Endothelial cell of umbilical vein (primary cell): ENCODE measurements around the gene NKX6-2. TPM values are rescaled to one million over a fixed set of nuclear protein-coding genes. Genes with fewer than 3 reads are reported as not detected.

Experiments
- BruUV-seq: library from RNA; stranded (reverse); fragments of 400-500 nt; replicated peaks from 2 replicates; lab custom pipeline; 2021; lab: Mats Ljungman, UMichigan
- CTCF ChIA-PET: fragments of 300-600, 350-600 bp; sonication (Branson Sonifier 250); formaldehyde crosslinking; loops from one replicate; lab custom pipeline; 2021; ENCODE audit warnings: antibody characterized with exemption, inconsistent platforms; lab: Charles Lee
- POLR2A ChIA-PET: fragments of 300-600, 350-600 bp; sonication (Branson Sonifier 250); formaldehyde crosslinking; loops from one replicate; lab custom pipeline; 2021; ENCODE audit warnings: antibody characterized with exemption, inconsistent platforms; lab: Charles Lee
- DNase-seq: peaks from one replicate; pipeline ENCODE4 v3.0.0-alpha.2; 2011; ENCODE audit warnings: low read depth, low spot score
- FAIRE-seq: peaks from 2 replicates; lab custom pipeline; 2011; peaks lifted over from hg19 to GRCh38; lab: Jason Lieb, UNC
- H2AFZ ChIP-seq: 2 replicates; pipeline ENCODE4 v1.6.0; 2012; ENCODE audit warnings: low read depth, low read length, control low read depth, inconsistent platforms
- H3K27ac ChIP-seq: 2 replicates; pipeline ENCODE4 v1.5.1; 2011; ENCODE audit warnings: low read depth, mild to moderate bottlenecking, control low read depth, low read length, moderate library complexity; ENCODE audit not compliant: insufficient read depth
- H3K27me3 ChIP-seq, 2 experiments: 2 replicates each; pipeline versions ENCODE4 v1.6.0 to v1.6.1; 2011; ENCODE audit warnings: low read length in 2 of 2, mixed read lengths in 1 of 2; ENCODE audit not compliant: control insufficient read depth in 2 of 2, insufficient read depth in 2 of 2
- H3K36me3 ChIP-seq, 2 experiments: 2 replicates in 1 of 2; 3 replicates in 1 of 2; pipeline ENCODE4 v1.5.1; 2011; ENCODE audit warnings: low read length in 2 of 2, mild to moderate bottlenecking in 1 of 2, moderate library complexity in 1 of 2; ENCODE audit not compliant: control insufficient read depth in 2 of 2, insufficient read depth in 2 of 2; ENCODE audit errors: extremely low read depth in 1 of 2
- H3K4me1 ChIP-seq: 3 replicates; pipeline ENCODE4 v1.5.1; 2011; ENCODE audit warnings: mild to moderate bottlenecking, low read length; ENCODE audit not compliant: control insufficient read depth, insufficient read depth; ENCODE audit errors: extremely low read depth
- H3K4me2 ChIP-seq: 2 replicates; pipeline ENCODE4 v1.6.1; 2011; ENCODE audit warnings: low read length, control low read depth, mixed read lengths; ENCODE audit not compliant: insufficient read depth
- H3K4me3 ChIP-seq, 3 experiments: fragments of 200-600 bp in 1 of 3; sonication (generic), shearing (Covaris generic) in 1 of 3; replicated peaks in 1 of 3; 2 replicates each; pipeline ENCODE4 v1.5.1; 2011 to 2016; ENCODE audit warnings: control low read depth in 3 of 3, low read length in 3 of 3, mild to moderate bottlenecking in 2 of 3, inconsistent platforms in 1 of 3, low read depth in 1 of 3, moderate library complexity in 1 of 3; ENCODE audit not compliant: insufficient read depth in 1 of 3
- H3K79me2 ChIP-seq: 2 replicates; pipeline ENCODE4 v1.6.0; 2012; ENCODE audit warnings: low read length, inconsistent platforms; ENCODE audit not compliant: control insufficient read depth, insufficient read depth
- H3K9ac ChIP-seq: replicated peaks from 2 replicates; pipeline ENCODE3; 2011; ENCODE audit warnings: low read length, control low read depth; ENCODE audit not compliant: insufficient read depth; ENCODE audit errors: extremely low read depth
- H3K9me1 ChIP-seq: replicated peaks from 3 replicates; pipeline ENCODE4 v1.6.0; 2011; ENCODE audit warnings: mild to moderate bottlenecking, low read length; ENCODE audit not compliant: control insufficient read depth, insufficient read depth; ENCODE audit errors: extremely low read depth
- H3K9me3 ChIP-seq: replicated peaks from 2 replicates; pipeline ENCODE4 v1.5.1; 2012; ENCODE audit warnings: low read length, inconsistent platforms; ENCODE audit not compliant: control insufficient read depth, insufficient read depth
- H4K20me1 ChIP-seq: replicated peaks from 2 replicates; pipeline ENCODE3; 2011; ENCODE audit warnings: mild to moderate bottlenecking, low read length; ENCODE audit not compliant: control insufficient read depth, insufficient read depth; ENCODE audit errors: extremely low read depth
- EZH2 ChIP-seq: IDR thresholded peaks from 2 replicates; pipeline ENCODE4 v1.6.1; 2012; ENCODE audit warnings: borderline replicate concordance, low read depth, mild to moderate bottlenecking, moderate library complexity, low read length, inconsistent platforms; ENCODE audit not compliant: severe bottlenecking
- FOS ChIP-seq: IDR thresholded peaks from 2 replicates; pipeline ENCODE4 v1.6.1; 2011; ENCODE audit warnings: mild to moderate bottlenecking, low read length, moderate library complexity, borderline replicate concordance; ENCODE audit not compliant: insufficient read depth
- GATA2 ChIP-seq: IDR thresholded peaks from 2 replicates; pipeline ENCODE4 v1.7.0; 2011; ENCODE audit warnings: low read depth, mild to moderate bottlenecking, moderate library complexity, mixed read lengths, low read length; ENCODE audit not compliant: insufficient read length, insufficient read depth
- JUN ChIP-seq: IDR thresholded peaks from 2 replicates; pipeline ENCODE4 v1.6.1; 2011; ENCODE audit warnings: borderline replicate concordance, low read depth; ENCODE audit not compliant: insufficient read length, insufficient read depth
- MYC ChIP-seq: IDR thresholded peaks from one replicate; pipeline ENCODE4 v1.6.1; 2011; ENCODE audit warnings: mild to moderate bottlenecking, low read depth, low read length
- POLR2A ChIP-seq: IDR thresholded peaks from 2 replicates; pipeline ENCODE4 v1.6.1; 2012; ENCODE audit warnings: low read depth, mild to moderate bottlenecking, control low read depth, low read length
- POLR2AphosphoS5 ChIP-seq: IDR thresholded peaks from 2 replicates; pipeline ENCODE4 v1.6.1; 2012; ENCODE audit warnings: low read depth, mild to moderate bottlenecking, control low read depth, low read length, moderate library complexity; ENCODE audit not compliant: insufficient read depth
- dilution Hi-C: fragments of 300-500 bp; cut with MboI; formaldehyde crosslinking; loops from one replicate; pipeline ENCODE4 v1.15.0; 2019; ENCODE audit warnings: low sequenced_read_pairs; ENCODE audit not compliant: extremely low pct_ligation_motif_present
- intact Hi-C: fragments of 100-400 bp; cut with micrococcal nuclease; formaldehyde crosslinking; loops from one replicate; pipeline ENCODE4 v1.10.0; 2022
- polyA plus RNA-seq, 4 experiments: library from polyadenylated mRNA; depleted of rRNA in 3 of 4; stranded (reverse) in 3 of 4; unstranded in 1 of 4; fragments of >200 nt; gene quantifications; 2 replicates each; pipeline versions ENCODE4 v1.2.1 to v1.2.3, GENCODE V29; 2011 to 2012; ENCODE audit warnings: missing spikeins in 1 of 4
- total RNA-seq: library from RNA; stranded (reverse); gene quantifications from 2 replicates; pipeline ENCODE4 v1.2.3, GENCODE V29; 2021
- TF ChIP-seq, protein P1 (sequence below), 2 donors: IDR thresholded peaks; 1 replicate in 1 of 2; 2 replicates in 1 of 2; pipeline ENCODE4 v1.5.1; 2011; ENCODE audit warnings: low read length in 2 of 2, mild to moderate bottlenecking in 2 of 2, moderate library complexity in 2 of 2, control low read depth in 1 of 2, inconsistent platforms in 1 of 2, low read depth in 1 of 2; ENCODE audit not compliant: insufficient read depth in 1 of 2; ENCODE audit errors: extremely low read depth in 1 of 2
- TF ChIP-seq, protein P2 (sequence below): IDR thresholded peaks from 2 replicates; pipeline ENCODE4 v1.6.1; 2011; ENCODE audit not compliant: insufficient read depth, insufficient read length

NKX6-2 gene
- total and polyA plus RNA-seq, 2 donors (not counting 3 experiments of a cell fraction or from before 2014, with no cell fraction given), result not detected

DNA sequence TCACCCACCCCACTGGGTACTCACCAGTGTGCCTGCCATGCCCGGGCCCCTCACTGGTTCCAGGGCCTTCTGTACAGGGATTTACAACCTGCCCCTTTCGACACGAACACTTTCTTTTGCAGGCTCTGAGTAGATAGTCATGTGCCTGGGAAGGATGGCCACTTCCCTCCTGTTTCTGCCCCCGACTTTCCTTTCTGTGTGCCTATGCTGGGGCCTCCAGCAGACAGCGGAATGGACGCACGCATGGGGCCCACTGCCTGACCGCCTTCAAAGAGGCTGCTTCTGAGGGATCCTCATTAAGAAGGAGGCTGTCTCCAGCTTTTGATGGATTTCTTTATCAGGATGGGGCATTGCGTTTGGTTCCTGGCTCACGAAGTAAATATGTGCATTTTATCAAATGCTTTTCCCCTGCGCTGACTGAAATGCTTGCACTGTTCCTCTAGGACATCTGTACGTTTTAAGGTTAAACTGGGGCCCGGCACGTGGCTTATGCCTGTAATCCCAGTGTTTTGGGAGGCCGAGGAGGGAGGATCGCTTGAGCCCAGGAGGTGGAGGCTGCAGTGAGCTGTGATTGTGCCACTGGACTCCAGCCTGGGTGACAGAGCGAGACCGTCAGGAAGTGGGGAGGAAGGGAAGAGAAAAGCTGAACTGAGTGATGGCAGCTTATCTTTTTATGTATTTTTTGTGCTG is 29.4 kb upstream of the NKX6-2 start:
- POLR2A ChIA-PET, result no interaction called here
- DNase-seq (no peak), FAIRE-seq (no peak)
- TF ChIP-seq, protein P1, sequence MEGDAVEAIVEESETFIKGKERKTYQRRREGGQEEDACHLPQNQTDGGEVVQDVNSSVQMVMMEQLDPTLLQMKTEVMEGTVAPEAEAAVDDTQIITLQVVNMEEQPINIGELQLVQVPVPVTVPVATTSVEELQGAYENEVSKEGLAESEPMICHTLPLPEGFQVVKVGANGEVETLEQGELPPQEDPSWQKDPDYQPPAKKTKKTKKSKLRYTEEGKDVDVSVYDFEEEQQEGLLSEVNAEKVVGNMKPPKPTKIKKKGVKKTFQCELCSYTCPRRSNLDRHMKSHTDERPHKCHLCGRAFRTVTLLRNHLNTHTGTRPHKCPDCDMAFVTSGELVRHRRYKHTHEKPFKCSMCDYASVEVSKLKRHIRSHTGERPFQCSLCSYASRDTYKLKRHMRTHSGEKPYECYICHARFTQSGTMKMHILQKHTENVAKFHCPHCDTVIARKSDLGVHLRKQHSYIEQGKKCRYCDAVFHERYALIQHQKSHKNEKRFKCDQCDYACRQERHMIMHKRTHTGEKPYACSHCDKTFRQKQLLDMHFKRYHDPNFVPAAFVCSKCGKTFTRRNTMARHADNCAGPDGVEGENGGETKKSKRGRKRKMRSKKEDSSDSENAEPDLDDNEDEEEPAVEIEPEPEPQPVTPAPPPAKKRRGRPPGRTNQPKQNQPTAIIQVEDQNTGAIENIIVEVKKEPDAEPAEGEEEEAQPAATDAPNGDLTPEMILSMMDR (IDR thresholded peaks at IDR 0.05; ENCODE audit: extremely low read depth in 1 of 2, insufficient read depth in 1 of 2, low read depth in 1 of 2, low read length in 2 of 2), result no peak
- no peak for TF ChIP-seq GATA2
- no peak for TF ChIP-seq JUN
- TF ChIP-seq MYC, result no peak
- Histone ChIP-seq H3K79me2 (no peaks in the 10 kb centered on the region), H3K36me3 (no peaks in the 10 kb centered on the region), H3K9me1 (no peaks in the 10 kb centered on the region), H3K9me3 (no peaks in the 10 kb centered on the region), H3K4me3 (no peak overlapping the region), H4K20me1 (no peaks in the 10 kb centered on the region), H3K9ac (no peak overlapping the region), H3K4me1 (no peaks in the 10 kb centered on the region), H3K4me2 (no peak overlapping the region), H3K27ac (no peak overlapping the region), H2AFZ (no peak overlapping the region), H3K27me3 (no peaks in the 10 kb centered on the region)
- intact Hi-C loops, result no loop called here
- CTCF ChIA-PET, result no interaction called here
- no TSS peak for BruUV-seq
- dilution Hi-C loops, result no loop called here

DNA sequence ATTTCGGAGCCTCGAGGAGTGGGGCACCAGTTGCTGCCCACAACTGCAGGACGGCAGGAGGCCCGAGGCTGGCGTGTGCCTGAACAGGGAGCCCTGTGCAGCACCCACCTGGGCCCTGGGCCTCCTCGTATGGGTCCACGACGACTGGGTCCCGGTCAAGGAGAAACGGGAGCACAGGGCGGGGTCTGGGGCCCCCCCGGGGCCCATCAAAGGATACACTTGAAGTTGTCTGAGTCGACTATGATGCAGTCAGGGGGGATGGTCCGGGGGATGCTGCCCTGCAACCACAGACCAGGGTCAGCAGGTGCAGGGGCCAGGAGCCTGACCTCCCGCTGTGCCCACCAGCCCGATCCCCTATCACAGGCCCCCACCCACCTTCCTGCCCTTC is 28.5 kb upstream of the NKX6-2 start:
- intact Hi-C loops (no loop called here), dilution Hi-C loops (no loop called here)
- BruUV-seq, result no TSS peak
- Histone ChIP-seq H3K27ac (no peak overlapping the region), H3K4me2 (no peak overlapping the region), H3K36me3 (no peaks in the 10 kb centered on the region), H4K20me1 (no peaks in the 10 kb centered on the region), H2AFZ (no peak overlapping the region), H3K79me2 (no peaks in the 10 kb centered on the region), H3K9me1 (no peaks in the 10 kb centered on the region), H3K4me1 (no peaks in the 10 kb centered on the region), H3K9ac (no peak overlapping the region), H3K4me3 (no peak overlapping the region), H3K9me3 (no peaks in the 10 kb centered on the region), H3K27me3 (no peaks in the 10 kb centered on the region)
- POLR2A ChIA-PET, result no interaction called here
- FAIRE-seq, result no peak
- no peak for DNase-seq
- TF ChIP-seq POLR2A (no peak), EZH2 (no peak), JUN (no peak), POLR2AphosphoS5 (no peak), MYC (no peak), GATA2 (no peak), FOS (no peak)
- TF ChIP-seq, protein P1 (IDR thresholded peaks at IDR 0.05; ENCODE audit: extremely low read depth in 1 of 2, insufficient read depth in 1 of 2, low read depth in 1 of 2, low read length in 2 of 2), result no peak
- TF ChIP-seq, protein P2, sequence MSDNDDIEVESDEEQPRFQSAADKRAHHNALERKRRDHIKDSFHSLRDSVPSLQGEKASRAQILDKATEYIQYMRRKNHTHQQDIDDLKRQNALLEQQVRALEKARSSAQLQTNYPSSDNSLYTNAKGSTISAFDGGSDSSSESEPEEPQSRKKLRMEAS, result no peak
- CTCF ChIA-PET, result no interaction called here
